Stimulated activated CD8-positive, alpha-beta memory T cell treated with anti-CD3 and anti-CD28 coated beads, Interleukin-4, amount 100 ng/mL, for 4 hours (primary cell): ENCODE measurements around the gene SYP.

Experiments
- DNase-seq, 2 donors: peaks; one replicate each; pipeline ENCODE4 v3.0.0-alpha.2; 2020; ENCODE audit warnings: low read depth in 2 of 2, low spot score in 1 of 2

Gene SYP

GRCh38 chrX:49221868-49222267 lies 21.9 kb upstream of the SYP start:
- no peak for DNase-seq

GRCh38 chrX:49220100-49220499 lies 20.1 kb upstream of the SYP start:
- no peak for DNase-seq

GRCh38 chrX:49214996-49215526 lies 15.1 kb upstream of the SYP start:
- no peak for DNase-seq

GRCh38 chrX:49214416-49214815 lies 14.4 kb upstream of the SYP start:
- DNase-seq, result no peak

GRCh38 chrX:49212861-49213260 lies 12.9 kb upstream of the SYP start:
- no peak for DNase-seq

GRCh38 chrX:49212209-49212608 lies 12.2 kb upstream of the SYP start:
- DNase-seq, result no peak

GRCh38 chrX:49211074-49211473 lies 11.1 kb upstream of the SYP start:
- DNase-seq, result no peak

GRCh38 chrX:49210406-49210805 lies 10.4 kb upstream of the SYP start:
- DNase-seq, result no peak

GRCh38 chrX:49209434-49210251 lies 9.7 kb upstream of the SYP start:
- no peak for DNase-seq

- DNase-seq, result no peak
Measured at GRCh38 chrX:49208399-49208798, 8.4 kb upstream of the SYP start.

GRCh38 chrX:49206543-49206942 lies 6.5 kb upstream of the SYP start:
- DNase-seq, result no peak

- DNase-seq, result no peak
Measured at GRCh38 chrX:49205443-49205842, 5.5 kb upstream of the SYP start.

- no peak for DNase-seq
Measured at GRCh38 chrX:49204709-49205108, 4.7 kb upstream of the SYP start.

- no peak for DNase-seq
Measured at GRCh38 chrX:49204017-49204416, 4.0 kb upstream of the SYP start.

GRCh38 chrX:49203536-49203935 lies 3.5 kb upstream of the SYP start:
- DNase-seq, result no peak

GRCh38 chrX:49202022-49202421 lies 2.0 kb upstream of the SYP start:
- no peak for DNase-seq

- no peak for DNase-seq
Measured at GRCh38 chrX:49199315-49199595, 738 bp downstream of the SYP start.

- no peak for DNase-seq
Measured at GRCh38 chrX:49198540-49199314, 1.3 kb downstream of the SYP start.

- no peak for DNase-seq
Measured at GRCh38 chrX:49197543-49198087, 2.4 kb downstream of the SYP start.

- DNase-seq, result no peak
Measured at GRCh38 chrX:49193542-49193964, 6.4 kb downstream of the SYP start.

- DNase-seq, result no peak
Measured at GRCh38 chrX:49192722-49193328, 7.2 kb downstream of the SYP start.

GRCh38 chrX:49191574-49192011 lies 8.4 kb downstream of the SYP start:
- DNase-seq, result no peak
